Stomach (tissue), 4 donors: ENCODE measurements around the gene ATP13A1.

Experiments
- POLR2A ChIP-seq, 4 donors: fragments of 450-650 bp; IDR thresholded peaks; one replicate each; pipeline ENCODE4 v1.6.1; 2016; ENCODE audit warnings: antibody characterized with exemption in 4 of 4, control low read depth in 2 of 4, mild to moderate bottlenecking in 1 of 4, moderate library complexity in 1 of 4
- POLR2AphosphoS5 ChIP-seq, 3 donors: sonication (generic); formaldehyde crosslinking; IDR thresholded peaks; one replicate each; pipeline ENCODE4 v1.6.1; 2016; ENCODE audit warnings: antibody characterized with exemption in 3 of 3
- TF ChIP-seq, protein P1 (sequence below), 7 experiments: fragments of 450-650 bp in 4 of 7; fragments of 200-600 bp in 3 of 7; sonication (generic) in 3 of 7; IDR thresholded peaks; one replicate each; pipeline ENCODE4 v1.5.1; 2016 to 2019; ENCODE audit warnings: antibody characterized with exemption in 7 of 7, control low read depth in 2 of 7, mild to moderate bottlenecking in 1 of 7

DNA sequence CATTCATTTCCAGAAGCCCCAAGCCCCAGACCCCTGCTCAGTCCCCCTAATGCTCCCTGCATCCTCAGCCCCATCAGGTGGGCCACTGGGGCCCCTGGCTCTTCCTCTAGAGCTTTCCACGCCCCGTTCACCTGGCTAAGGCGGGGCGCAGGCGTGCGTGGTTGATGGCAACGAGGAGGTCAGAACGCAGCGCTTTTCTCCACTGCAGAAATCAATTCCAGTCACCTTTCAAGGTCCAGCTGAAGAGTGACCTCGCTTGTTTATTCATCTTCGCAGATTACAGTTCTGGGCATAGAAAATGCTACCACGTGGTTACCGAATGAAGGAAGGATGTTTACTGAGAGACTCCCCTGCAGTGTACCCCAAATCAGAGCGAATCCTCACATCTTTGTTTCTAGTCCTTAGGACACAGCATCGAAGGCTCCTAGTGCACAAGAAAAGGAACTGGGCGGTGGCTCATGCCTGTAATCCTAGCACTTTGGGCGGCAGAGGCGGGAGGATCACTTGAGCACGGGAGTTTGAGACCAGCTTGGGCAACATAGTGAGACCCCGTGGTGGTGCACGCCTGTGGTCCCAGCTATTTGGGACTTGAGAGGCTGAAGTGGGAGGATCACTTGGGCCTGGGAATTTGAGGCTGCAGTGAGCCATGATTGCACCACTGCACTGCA is 44.2 kb downstream of the ATP13A1 start:
- no peak for TF ChIP-seq POLR2AphosphoS5 (IDR thresholded peaks at IDR 0.05)
- TF ChIP-seq, protein P1, sequence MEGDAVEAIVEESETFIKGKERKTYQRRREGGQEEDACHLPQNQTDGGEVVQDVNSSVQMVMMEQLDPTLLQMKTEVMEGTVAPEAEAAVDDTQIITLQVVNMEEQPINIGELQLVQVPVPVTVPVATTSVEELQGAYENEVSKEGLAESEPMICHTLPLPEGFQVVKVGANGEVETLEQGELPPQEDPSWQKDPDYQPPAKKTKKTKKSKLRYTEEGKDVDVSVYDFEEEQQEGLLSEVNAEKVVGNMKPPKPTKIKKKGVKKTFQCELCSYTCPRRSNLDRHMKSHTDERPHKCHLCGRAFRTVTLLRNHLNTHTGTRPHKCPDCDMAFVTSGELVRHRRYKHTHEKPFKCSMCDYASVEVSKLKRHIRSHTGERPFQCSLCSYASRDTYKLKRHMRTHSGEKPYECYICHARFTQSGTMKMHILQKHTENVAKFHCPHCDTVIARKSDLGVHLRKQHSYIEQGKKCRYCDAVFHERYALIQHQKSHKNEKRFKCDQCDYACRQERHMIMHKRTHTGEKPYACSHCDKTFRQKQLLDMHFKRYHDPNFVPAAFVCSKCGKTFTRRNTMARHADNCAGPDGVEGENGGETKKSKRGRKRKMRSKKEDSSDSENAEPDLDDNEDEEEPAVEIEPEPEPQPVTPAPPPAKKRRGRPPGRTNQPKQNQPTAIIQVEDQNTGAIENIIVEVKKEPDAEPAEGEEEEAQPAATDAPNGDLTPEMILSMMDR (IDR thresholded peaks at IDR 0.05): no peak
- no peak for TF ChIP-seq POLR2A (IDR thresholded peaks at IDR 0.05)
